Esophagus squamous epithelium (tissue), 4 donors: ENCODE data around the gene RTCA.
"Not testable (repeated sequence)": the region's sequence is repeated elsewhere in the genome, so short reads cannot be mapped to it uniquely, and the experiment has no call there.

ENCODE experiments used
- CTCF ChIP-seq, 6 experiments: fragments of 450-650 bp in 4 of 6; fragments of 200-600 bp in 2 of 6; sonication (generic) in 2 of 6; IDR thresholded peaks; one replicate each; pipeline ENCODE4 v1.5.1; 2016 to 2019; ENCODE audit warnings: antibody characterized with exemption in 6 of 6, mild to moderate bottlenecking in 4 of 6, moderate library complexity in 4 of 6
- POLR2A ChIP-seq, 4 donors: fragments of 450-650 bp; IDR thresholded peaks; one replicate each; pipeline ENCODE4 v1.6.1; 2017; ENCODE audit warnings: antibody characterized with exemption in 4 of 4, mild to moderate bottlenecking in 4 of 4, moderate library complexity in 3 of 4

GRCh38 chr1:100337878-100338277, 71.9 kb downstream of the RTCA start:
- TF ChIP-seq CTCF, POLR2A (IDR thresholded peaks at IDR 0.05): not testable (repeated sequence)
